ENCODE data around the gene CCDC51.
"Not testable (repeated sequence)": the region's sequence is repeated elsewhere in the genome, so short reads cannot be mapped to it uniquely, and the experiment has no call there.

Gene CCDC51

GRCh38 chr3:48405971-48406370, 33.9 kb downstream of the CCDC51 start:
- DNase-seq (ENCODE audit: low read depth in 2 of 2): no peak

DNA sequence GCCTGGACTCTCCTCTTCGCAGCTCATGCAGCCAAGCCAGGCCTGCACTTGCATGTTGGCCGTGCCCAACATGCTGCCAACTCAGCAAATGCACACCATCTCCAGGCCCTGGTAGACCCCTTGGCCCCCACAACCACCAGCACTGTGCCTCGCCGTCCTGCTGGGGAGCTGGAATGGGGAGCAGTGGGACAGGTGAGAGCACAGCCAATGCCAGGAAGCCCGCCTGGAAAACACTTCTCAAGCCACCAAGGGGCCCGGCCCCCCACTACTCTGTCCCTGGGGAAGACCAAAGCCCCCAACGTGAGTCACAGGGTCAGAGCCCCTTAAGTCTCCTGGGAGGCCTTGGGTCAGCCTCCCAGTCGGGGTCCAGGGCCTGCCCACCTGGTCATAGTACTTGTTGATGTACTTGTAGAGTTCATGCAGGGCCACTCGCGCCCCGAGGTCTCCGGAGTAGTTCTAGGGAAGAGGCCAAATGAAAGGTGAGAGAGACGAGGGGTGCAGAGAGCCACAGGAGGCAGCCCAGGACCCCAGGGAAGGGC, 34.5 kb downstream of the CCDC51 start:
- no peak for DNase-seq (ENCODE audit: low read depth in 2 of 2)

GRCh38 chr3:48404440-48405342, 35.2 kb downstream of the CCDC51 start:
- no peak for DNase-seq (ENCODE audit: low read depth in 2 of 2)

DNA sequence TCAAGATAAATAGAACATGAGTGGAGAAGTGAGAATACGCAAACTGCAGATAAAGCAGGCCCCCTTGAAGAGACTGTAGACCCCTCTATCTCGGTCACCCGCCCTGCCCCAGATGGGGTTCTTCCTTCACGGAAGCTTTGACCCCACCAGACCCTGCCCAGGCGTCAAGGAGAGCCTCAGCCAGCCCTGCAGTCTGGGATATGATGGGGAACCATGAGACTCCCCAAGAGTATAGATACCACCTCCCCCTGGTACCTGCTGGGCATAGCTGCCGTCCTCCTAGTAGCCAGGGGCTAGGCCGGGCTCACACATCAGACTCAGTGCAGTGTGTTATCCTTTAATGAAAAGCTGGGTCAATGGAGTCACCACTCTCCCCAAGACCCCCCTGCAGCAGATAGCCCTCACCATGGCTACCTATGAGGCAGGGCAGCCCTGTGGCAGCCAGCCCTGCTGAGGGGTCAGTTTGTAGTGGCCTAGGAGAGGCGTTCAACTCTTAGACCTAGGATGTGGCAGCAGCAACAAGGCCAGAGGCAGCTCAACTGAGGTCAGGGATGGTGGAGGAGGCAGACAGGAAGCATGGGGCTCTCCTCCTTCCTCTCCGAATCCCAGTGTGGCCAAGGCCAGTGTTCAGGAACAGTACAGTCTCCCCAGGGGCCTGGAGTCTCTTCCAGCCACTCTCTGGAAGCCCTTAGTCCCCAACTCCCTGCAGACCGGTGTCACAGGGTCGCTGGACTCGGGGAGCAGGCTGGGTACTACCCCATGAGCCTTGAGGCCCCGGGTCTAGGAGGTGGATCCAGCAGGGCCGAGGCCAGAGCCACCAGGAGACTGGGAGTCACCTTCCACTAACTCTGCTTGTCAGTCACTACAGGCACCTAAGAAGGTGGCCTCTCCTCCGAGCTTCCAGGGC, 36.1 kb downstream of the CCDC51 start:
- no peak for DNase-seq (ENCODE audit: low read depth in 2 of 2)

- no peak for DNase-seq (ENCODE audit: low read depth in 2 of 2)
These were observed 37.0 kb downstream of the CCDC51 start for GRCh38 chr3:48402907-48403306.

GRCh38 chr3:48402281-48402732, 37.6 kb downstream of the CCDC51 start:
- DNase-seq (ENCODE audit: low read depth in 2 of 2): no peak

GRCh38 chr3:48401434-48401901, 38.5 kb downstream of the CCDC51 start:
- not testable (repeated sequence) for DNase-seq (ENCODE audit: low read depth in 2 of 2)

GRCh38 chr3:48400824-48401433, 39.0 kb downstream of the CCDC51 start:
- DNase-seq (ENCODE audit: low read depth in 2 of 2): peak; percentile 14 to 47

GRCh38 chr3:48399387-48400172, 40.3 kb downstream of the CCDC51 start:
- DNase-seq (ENCODE audit: low read depth in 2 of 2): no peak

- DNase-seq (ENCODE audit: low read depth in 2 of 2): no peak
These were observed 41.1 kb downstream of the CCDC51 start for GRCh38 chr3:48398701-48399386.

DNA sequence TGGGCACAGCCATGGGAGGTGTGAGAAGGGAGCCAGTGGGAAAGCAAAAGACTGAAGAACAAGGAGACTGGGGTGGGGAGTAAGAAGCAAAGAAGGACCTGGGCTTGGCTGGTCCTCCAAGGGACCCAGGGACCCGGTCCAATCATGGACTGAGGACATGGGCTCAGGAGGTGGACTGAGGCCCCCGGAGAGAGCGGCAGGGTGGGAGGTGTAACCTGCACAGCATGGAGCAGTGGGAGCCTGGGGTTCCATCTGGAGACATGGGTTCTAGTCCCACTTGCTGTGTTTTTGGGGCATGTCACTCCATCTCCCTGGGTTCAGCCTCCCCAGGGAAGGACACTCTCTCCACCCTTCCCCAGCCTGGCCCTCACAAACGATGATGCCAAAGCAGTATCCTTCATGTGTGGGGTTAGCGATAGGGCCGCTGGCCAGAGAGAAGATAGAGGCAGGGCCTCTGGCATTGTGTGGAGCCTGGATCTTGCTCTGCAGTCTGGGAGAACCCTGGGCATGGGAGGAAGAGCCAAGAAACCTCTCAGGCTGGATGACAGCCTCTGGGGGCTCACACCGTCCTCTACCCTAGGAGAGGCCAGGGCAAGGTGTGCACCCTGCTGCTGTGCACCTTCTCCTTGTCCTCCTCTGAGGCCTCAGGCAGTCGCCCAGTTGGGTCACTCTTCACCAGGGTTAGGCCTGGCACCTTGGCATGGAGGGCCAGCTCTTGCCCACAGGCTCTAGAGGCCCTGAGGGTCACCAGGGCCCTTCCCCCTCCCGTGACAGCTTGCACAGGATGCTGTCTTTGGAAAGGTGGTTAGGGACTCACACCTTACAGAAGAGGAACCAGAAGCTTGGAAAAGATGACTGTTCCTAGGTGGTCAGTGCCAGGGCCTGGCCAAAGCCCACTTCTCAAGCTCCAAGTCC, 41.9 kb downstream of the CCDC51 start:
- no peak for DNase-seq (ENCODE audit: low read depth in 2 of 2)

DNA sequence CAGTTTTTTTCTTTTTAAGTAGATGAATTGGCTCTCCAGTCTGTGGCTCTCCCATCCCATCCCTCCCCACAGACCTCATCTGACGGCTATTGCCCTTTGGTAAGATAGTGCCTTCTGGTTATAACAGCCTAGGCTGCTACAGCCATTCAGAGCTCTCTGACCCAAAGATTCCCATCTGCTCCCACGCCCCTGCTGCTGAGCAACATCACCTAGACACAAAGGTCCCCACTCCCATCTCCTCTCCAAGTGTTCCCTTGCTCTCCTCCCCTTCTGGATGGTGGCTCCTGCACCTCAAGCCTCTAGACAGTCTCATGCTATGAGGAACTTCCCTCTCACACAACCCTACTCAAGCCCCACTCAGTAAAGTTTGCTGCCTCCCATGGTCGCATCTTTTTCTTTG, 44.2 kb downstream of the CCDC51 start:
- no peak for DNase-seq (ENCODE audit: low read depth in 2 of 2)

GRCh38 chr3:48394391-48394790, 45.5 kb downstream of the CCDC51 start:
- no peak for DNase-seq (ENCODE audit: low read depth in 2 of 2)

- DNase-seq (ENCODE audit: low read depth in 2 of 2): no peak
These were observed 51.0 kb downstream of the CCDC51 start for GRCh38 chr3:48388966-48389365.

DNA sequence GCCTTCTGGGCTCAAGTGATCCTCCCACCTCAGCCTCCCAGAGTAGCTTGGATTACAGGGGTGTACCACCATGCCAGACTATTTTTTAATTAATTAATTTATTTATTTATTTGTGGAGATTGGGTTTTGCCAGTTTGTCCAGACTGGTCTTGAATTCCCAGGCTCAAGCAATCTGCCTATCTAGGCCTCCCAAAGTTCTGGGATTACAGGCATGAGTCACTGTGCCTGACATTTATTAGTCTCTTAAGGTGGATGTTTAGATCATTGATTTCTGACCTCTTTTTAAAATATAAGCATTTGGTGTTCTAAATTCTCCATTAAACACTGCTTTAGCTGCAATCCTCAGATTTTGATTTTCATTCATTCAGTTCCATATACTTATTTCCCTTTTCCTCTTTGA, 52.3 kb downstream of the CCDC51 start:
- no peak for DNase-seq (ENCODE audit: low read depth in 2 of 2)

Data from stimulated activated CD8-positive, alpha-beta memory T cell treated with anti-CD3 and anti-CD28 coated beads, Interleukin-2, amount 100 ng/mL, for 1 hour (primary cell).